ENCODE data around the gene PKP1.

DNA sequence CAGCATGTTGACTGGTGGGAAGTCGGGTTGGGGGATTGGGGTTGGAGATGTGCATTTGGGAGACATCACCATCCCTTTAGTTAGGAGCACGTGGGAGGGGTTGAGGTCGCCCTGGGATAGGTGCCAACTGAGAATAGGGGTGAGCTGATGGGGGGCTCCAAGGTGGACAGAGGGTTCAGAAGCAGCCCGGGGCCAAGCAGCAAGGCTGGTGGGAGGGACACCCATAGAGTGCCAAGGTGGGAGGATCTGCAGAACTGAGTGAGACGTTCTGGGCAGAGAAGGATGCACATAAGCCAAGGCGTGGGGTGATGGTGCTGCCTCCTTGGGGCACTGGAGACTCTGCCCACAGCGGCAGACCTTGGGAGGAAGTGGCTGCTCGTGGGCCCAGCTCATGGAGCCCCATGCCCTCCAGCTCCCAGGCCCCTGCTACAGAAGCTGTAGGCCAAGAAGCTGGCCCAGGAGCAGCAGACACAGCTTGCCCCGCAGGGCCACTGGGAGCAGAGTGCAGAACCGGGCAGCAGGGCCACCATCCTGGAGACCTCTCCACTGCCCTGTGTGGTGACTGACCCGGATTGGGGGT is 31.4 kb upstream of the PKP1 start:
- TF ChIP-seq, protein P1, sequence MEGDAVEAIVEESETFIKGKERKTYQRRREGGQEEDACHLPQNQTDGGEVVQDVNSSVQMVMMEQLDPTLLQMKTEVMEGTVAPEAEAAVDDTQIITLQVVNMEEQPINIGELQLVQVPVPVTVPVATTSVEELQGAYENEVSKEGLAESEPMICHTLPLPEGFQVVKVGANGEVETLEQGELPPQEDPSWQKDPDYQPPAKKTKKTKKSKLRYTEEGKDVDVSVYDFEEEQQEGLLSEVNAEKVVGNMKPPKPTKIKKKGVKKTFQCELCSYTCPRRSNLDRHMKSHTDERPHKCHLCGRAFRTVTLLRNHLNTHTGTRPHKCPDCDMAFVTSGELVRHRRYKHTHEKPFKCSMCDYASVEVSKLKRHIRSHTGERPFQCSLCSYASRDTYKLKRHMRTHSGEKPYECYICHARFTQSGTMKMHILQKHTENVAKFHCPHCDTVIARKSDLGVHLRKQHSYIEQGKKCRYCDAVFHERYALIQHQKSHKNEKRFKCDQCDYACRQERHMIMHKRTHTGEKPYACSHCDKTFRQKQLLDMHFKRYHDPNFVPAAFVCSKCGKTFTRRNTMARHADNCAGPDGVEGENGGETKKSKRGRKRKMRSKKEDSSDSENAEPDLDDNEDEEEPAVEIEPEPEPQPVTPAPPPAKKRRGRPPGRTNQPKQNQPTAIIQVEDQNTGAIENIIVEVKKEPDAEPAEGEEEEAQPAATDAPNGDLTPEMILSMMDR (IDR thresholded peaks at IDR 0.05 in 8 of 11, conservative IDR thresholded peaks at IDR 0.05 in 3 of 11) = no peak
- TF ChIP-seq POLR2AphosphoS5 (IDR thresholded peaks at IDR 0.05) (no peak), POLR2A (IDR thresholded peaks at IDR 0.05) (no peak)
